HG02943 (cell line): ENCODE data around the gene AUP1.

ENCODE experiments used
- ATAC-seq: cut with Tn5 transposase; IDR thresholded peaks from one replicate; pipeline ENCODE4 v1.9.1; 2021; ENCODE audit warnings: mild to moderate bottlenecking, low read depth, moderate library complexity; ENCODE audit not compliant: unreplicated experiment

AUP1 gene

GRCh38 chr2:74515271-74515980 is 14.1 kb downstream of the AUP1 start:
- no peak for ATAC-seq

- ATAC-seq, result no peak
Measured at GRCh38 chr2:74514368-74515270, 14.9 kb downstream of the AUP1 start, which contains the start of gene TLX2. Gene TLX2 (plus strand): TSS chr2:74514450. CDS start chr2:74514807, 357 bp downstream.

- ATAC-seq, result no peak
Measured at GRCh38 chr2:74513605-74514367, 15.7 kb downstream of the AUP1 start.

GRCh38 chr2:74512744-74513604 is 16.5 kb downstream of the AUP1 start:
- ATAC-seq, result no peak

GRCh38 chr2:74511104-74511989 is 18.2 kb downstream of the AUP1 start:
- ATAC-seq, result no peak

GRCh38 chr2:74510272-74510671 is 19.2 kb downstream of the AUP1 start:
- ATAC-seq, result no peak

GRCh38 chr2:74507926-74508520 is 21.5 kb downstream of the AUP1 start:
- ATAC-seq, result peak; percentile 10

GRCh38 chr2:74507145-74507925 is 22.2 kb downstream of the AUP1 start, which contains the start of gene PCGF1:
Gene PCGF1 (minus strand): TSS chr2:74507695. CDS start chr2:74507668, 27 bp downstream.
- ATAC-seq, result peak; percentile 86

- ATAC-seq, result no peak
Measured at GRCh38 chr2:74505448-74506246, 23.9 kb downstream of the AUP1 start.

GRCh38 chr2:74504591-74504990 is 24.9 kb downstream of the AUP1 start:
- no peak for ATAC-seq

- no peak for ATAC-seq
Measured at GRCh38 chr2:74503506-74504475, 25.7 kb downstream of the AUP1 start.

- ATAC-seq, result no peak
Measured at GRCh38 chr2:74502720-74503505, 26.6 kb downstream of the AUP1 start.

- ATAC-seq, result no peak
Measured at GRCh38 chr2:74502147-74502719, 27.3 kb downstream of the AUP1 start.

- no peak for ATAC-seq
Measured at GRCh38 chr2:74501335-74502071, 28.0 kb downstream of the AUP1 start.
